HepG2 (cell line): ENCODE measurements around the gene PIEZO1. TPM values are rescaled to one million over a fixed set of nuclear protein-coding genes. Genes with fewer than 3 reads are reported as not detected.

Experiments
- ATAC-seq: fragments of 200-7000 bp; cut with Tn5 transposase; 3 replicates; pipeline ENCODE4 v1.9.1; 2020; ENCODE audit warnings: mild to moderate bottlenecking, moderate library complexity
- BruUV-seq: library from RNA; stranded (reverse); fragments of 400-500 nt; replicated peaks from 2 replicates; lab custom pipeline; 2021; lab: Mats Ljungman, UMichigan
- CTCF ChIA-PET: fragments of 300-600 bp; formaldehyde crosslinking; extraction: SDS; loops from one replicate; lab custom pipeline; 2021; ENCODE audit warnings: low total read pairs, inconsistent platforms, low intra/inter-chr PET ratio; lab: Yijun Ruan, JAX
- POLR2A ChIA-PET: fragments of 350-600 bp; sonication (Branson Sonifier 250); formaldehyde crosslinking; loops from one replicate; lab custom pipeline; 2020; ENCODE audit warnings: antibody characterized with exemption, inconsistent platforms; lab: Yijun Ruan, JAX
- DNase-seq: peaks from one replicate; pipeline ENCODE4 v3.0.0-alpha.2; 2015; ENCODE audit warnings: low spot score
- FAIRE-seq: peaks from 3 replicates; lab custom pipeline; 2011; peaks lifted over from hg19 to GRCh38; lab: Jason Lieb, UNC
- H2AFZ ChIP-seq: one replicate; pipeline ENCODE4 v1.6.1; 2011; ENCODE audit warnings: low read length, inconsistent platforms
- H3K27ac ChIP-seq: fragments of 300-600 bp; 3 replicates; pipeline ENCODE4 v1.8.0; 2011; ENCODE audit warnings: mixed run types, mild to moderate bottlenecking, mixed read lengths, low read length, inconsistent platforms; ENCODE audit not compliant: insufficient read depth; ENCODE audit errors: extremely low read length
- H3K27me3 ChIP-seq, 2 experiments: fragments of 200-600 bp in 1 of 2; 2 replicates in 1 of 2; 3 replicates in 1 of 2; pipeline versions ENCODE4 v1.6.0 to v1.8.0; 2011; ENCODE audit warnings: low read length in 2 of 2, mild to moderate bottlenecking in 2 of 2, moderate library complexity in 2 of 2, inconsistent platforms in 1 of 2; ENCODE audit not compliant: insufficient read depth in 2 of 2, control insufficient read depth in 1 of 2
- H3K36me3 ChIP-seq, 2 experiments: fragments of 200-600 bp in 1 of 2; replicated peaks in 1 of 2; 2 replicates in 1 of 2; 3 replicates in 1 of 2; pipeline versions ENCODE4 v1.5.1 to v1.8.0; 2011; ENCODE audit warnings: low read length in 2 of 2, inconsistent platforms in 1 of 2; ENCODE audit not compliant: insufficient read depth in 2 of 2, control insufficient read depth in 1 of 2
- H3K4me1 ChIP-seq: 2 replicates; pipeline ENCODE4 v1.5.1; 2012; ENCODE audit warnings: low read length, inconsistent platforms; ENCODE audit not compliant: insufficient read depth
- H3K4me2 ChIP-seq: 2 replicates; pipeline ENCODE4 v1.6.0; 2011; ENCODE audit warnings: low read depth, low read length, inconsistent platforms
- H3K4me3 ChIP-seq, 3 experiments: fragments of 200-600 bp in 1 of 3; sonication (generic), shearing (Covaris generic) in 1 of 3; replicated peaks in 1 of 3; 2 replicates each; pipeline ENCODE4 v1.5.1; 2011 to 2016; ENCODE audit warnings: low read length in 3 of 3, inconsistent platforms in 2 of 3, low read depth in 2 of 3, mild to moderate bottlenecking in 2 of 3, control low read depth in 1 of 3, mixed read lengths in 1 of 3; ENCODE audit not compliant: insufficient read depth in 1 of 3
- H3K79me2 ChIP-seq: one replicate; pipeline ENCODE4 v1.6.1; 2011; ENCODE audit warnings: low read length, inconsistent platforms; ENCODE audit not compliant: insufficient read depth
- H3K9ac ChIP-seq: 2 replicates; pipeline ENCODE4 v1.6.0; 2011; ENCODE audit warnings: mild to moderate bottlenecking, low read depth, low read length, inconsistent platforms; ENCODE audit not compliant: insufficient read depth
- H3K9me3 ChIP-seq: 2 replicates; pipeline ENCODE4 v1.5.1; 2012; ENCODE audit warnings: mild to moderate bottlenecking, low read length
- H4K20me1 ChIP-seq: 2 replicates; pipeline ENCODE4 v1.6.0; 2011; ENCODE audit warnings: inconsistent platforms, mild to moderate bottlenecking, low read length, moderate library complexity; ENCODE audit not compliant: insufficient read depth
- CHCHD3 ChIP-seq: sonication (generic); formaldehyde crosslinking; IDR thresholded peaks from 2 replicates; pipeline ENCODE4 v1.8.0; 2022; ENCODE audit warnings: mild to moderate bottlenecking, missing genetic modification reagents, moderate library complexity
- DR1 ChIP-seq: sonication (generic); formaldehyde crosslinking; IDR thresholded peaks from 2 replicates; pipeline ENCODE4 v1.8.0; 2021; ENCODE audit warnings: mild to moderate bottlenecking, missing genetic modification reagents, inconsistent platforms
- MLLT10 ChIP-seq: sonication (generic); formaldehyde crosslinking; IDR thresholded peaks from 2 replicates; pipeline ENCODE4 v1.4.0; 2020; ENCODE audit warnings: missing genetic modification reagents
- MNT ChIP-seq: fragments of 450-650 bp; IDR thresholded peaks from 2 replicates; pipeline ENCODE4 v1.6.1; 2016
- PITX1 ChIP-seq: sonication (generic); formaldehyde crosslinking; IDR thresholded peaks from 2 replicates; pipeline ENCODE4 v1.5.1; 2020; ENCODE audit warnings: mild to moderate bottlenecking, missing genetic modification reagents
- REL ChIP-seq: sonication (generic); formaldehyde crosslinking; conservative IDR thresholded peaks from 2 replicates; pipeline ENCODE4 v1.8.0; 2022; ENCODE audit warnings: mild to moderate bottlenecking, missing genetic modification reagents, moderate library complexity
- REST ChIP-seq, 2 experiments: IDR thresholded peaks; 2 replicates each; pipeline ENCODE4 v1.6.1; 2011 to 2012; ENCODE audit warnings: low read length in 2 of 2, borderline replicate concordance in 1 of 2, low read depth in 1 of 2, mild to moderate bottlenecking in 1 of 2, moderate library complexity in 1 of 2
- SIX4 ChIP-seq: sonication (generic); formaldehyde crosslinking; IDR thresholded peaks from 2 replicates; pipeline ENCODE4 v1.4.0; 2020; ENCODE audit warnings: missing genetic modification reagents
- SNAPC2 ChIP-seq: sonication (generic); formaldehyde crosslinking; IDR thresholded peaks from 2 replicates; pipeline ENCODE4 v1.8.1; 2022; ENCODE audit warnings: mild to moderate bottlenecking, missing genetic modification reagents
- SP140L ChIP-seq: sonication (generic); formaldehyde crosslinking; IDR thresholded peaks from 2 replicates; pipeline ENCODE4 v1.4.0; 2020; ENCODE audit warnings: missing genetic modification reagents, borderline replicate concordance
- TOE1 ChIP-seq: sonication (generic); formaldehyde crosslinking; IDR thresholded peaks from 2 replicates; pipeline ENCODE4 v1.4.0; 2020; ENCODE audit warnings: mild to moderate bottlenecking, missing genetic modification reagents
- ZNF24 ChIP-seq: fragments of 450-650 bp; IDR thresholded peaks from 2 replicates; pipeline ENCODE4 v1.6.1; 2017; ENCODE audit warnings: antibody characterized with exemption, mild to moderate bottlenecking
- ZNF3 ChIP-seq: IDR thresholded peaks from 2 replicates; pipeline ENCODE4 v1.7.0; 2017; ENCODE audit warnings: inconsistent platforms
- ZNF367 ChIP-seq: sonication (generic); formaldehyde crosslinking; IDR thresholded peaks from 2 replicates; pipeline ENCODE4 v1.4.0; 2020; ENCODE audit warnings: missing genetic modification reagents, borderline replicate concordance
- ZNF574 ChIP-seq: sonication (generic); formaldehyde crosslinking; IDR thresholded peaks from 2 replicates; pipeline ENCODE4 v1.4.0; 2020; ENCODE audit warnings: missing genetic modification reagents
- WGBS: methylation state at CpG from one replicate; pipeline ENCODE4 v1.1.6; 2017; ENCODE audit warnings: low lambda C conversion rate; 5-methylcytosine and 5-hydroxymethylcytosine counted together
- in situ Hi-C: cut with HindIII; loops from 2 replicates; pipeline ENCODE4 v1.10.0; 2017; ENCODE audit warnings: low pct_unique_long_range_greater_than_20kb; ENCODE audit not compliant: extremely low pct_ligation_motif_present
- intact Hi-C: fragments of 100-400 bp; cut with micrococcal nuclease; formaldehyde crosslinking; loops from one replicate; pipeline ENCODE4 v1.10.0; 2022; ENCODE audit not compliant: unreplicated experiment
- polyA plus RNA-seq, 8 experiments: library from polyadenylated mRNA; depleted of rRNA in 3 of 8; stranded (reverse) in 7 of 8; unstranded in 1 of 8; fragments of >200 nt; fragmentation: Illumina TruSeq in 4 of 8; extraction: Trizol in 4 of 8; gene quantifications; 2 replicates each; pipeline versions ENCODE4 v1.2.1 to v1.2.3, GENCODE V29; 2011 to 2016; ENCODE audit warnings: low read depth in 4 of 8, missing spikeins in 1 of 8, mixed read lengths in 1 of 8; ENCODE audit not compliant: insufficient read depth in 1 of 8
- total RNA-seq, 5 experiments: library from RNA; depleted of rRNA; stranded (reverse); fragments of >200 nt; fragmentation: Illumina TruSeq; extraction: Trizol; gene quantifications; 2 replicates each; pipeline ENCODE4 v1.2.3, GENCODE V29; 2016; ENCODE audit warnings: low read depth in 1 of 5

The PIEZO1 gene
- total and polyA plus RNA-seq, 2 of the 13 experiments (the other 11 are each of a cell fraction or from before 2014, with no cell fraction given) = 67.9 to 85.0 TPM

GRCh38 chr16:88800277-88800592 is 15.2 kb upstream of the PIEZO1 start:
- H4K20me1 ChIP-seq = no peaks in the 10 kb centered on the region
- no peak overlapping the region for H3K4me2 ChIP-seq
- no TSS peak for BruUV-seq
- ChIA-PET CTCF (no interaction called here), POLR2A (interaction anchor here (1.0 to 2.5 kb wide), 3 partner anchors 10 to 16 kb away, joined by 3 to 11 read pairs (median 4); no protein-coding TSS in a partner anchor)
- no peaks in the 10 kb centered on the region for H3K9me3 ChIP-seq
- intact Hi-C loops = no loop called here
- no peak overlapping the region for H3K9ac ChIP-seq
- H3K27me3 ChIP-seq = no peaks in the 10 kb centered on the region
- in situ Hi-C loops = loop anchor here (5.0 kb wide), 1 partner anchor 43 kb away; no protein-coding TSS in a partner anchor
- peaks cover 12% of the 10 kb centered on the region for H3K79me2 ChIP-seq
- 68% methylated on average over 6 of the region's 6 CpGs for WGBS
- no peak overlapping the region for H3K27ac ChIP-seq
- H3K36me3 ChIP-seq = peaks cover 0 to 2% of the 10 kb centered on the region in 2 experiments; a peak in 2 of 5 replicates
- FAIRE-seq (no peak), DNase-seq (no peak), ATAC-seq (no peak)
- no peak overlapping the region for H2AFZ ChIP-seq
- no peak overlapping the region for H3K4me3 ChIP-seq
- TF ChIP-seq SP140L (CRISPR knock-in tag) (no peak), MNT (no peak), SNAPC2 (CRISPR knock-in tag) (no peak), REL (CRISPR knock-in tag) (no peak), TOE1 (no peak), MLLT10 (CRISPR knock-in tag) (no peak), ZNF3 (CRISPR knock-in tag) (no peak), ZNF24 (no peak), CHCHD3 (CRISPR knock-in tag) (no peak), ZNF574 (CRISPR knock-in tag) (no peak), DR1 (CRISPR knock-in tag) (no peak), REST (IDR thresholded peaks at IDR 0.05; ENCODE audit: borderline replicate concordance in 1 of 2, low read depth in 1 of 2, low read length in 2 of 2) (no peak), ZNF367 (CRISPR knock-in tag) (no peak), SIX4 (CRISPR knock-in tag) (no peak), PITX1 (CRISPR knock-in tag) (no peak)
- H3K4me1 ChIP-seq = peaks cover 39% of the 10 kb centered on the region
